PC-3 (cell line): ENCODE results near the gene CSH1. TPM values are rescaled to one million over a fixed set of nuclear protein-coding genes. Genes with fewer than 3 reads are reported as not detected.

Experiments used
- ATAC-seq: fragments of 200-7000 bp; cut with Tn5 transposase; 2 replicates; pipeline ENCODE4 v1.9.1; 2020; ENCODE audit warnings: mild to moderate bottlenecking, moderate library complexity
- BruUV-seq: library from RNA; stranded (reverse); fragments of 400-500 nt; replicated peaks from 2 replicates; lab custom pipeline; 2021; lab: Mats Ljungman, UMichigan
- CTCF ChIA-PET: fragments of 300-600 bp; sonication (Branson Sonifier 250); formaldehyde crosslinking; loops from one replicate; lab custom pipeline; 2022; ENCODE audit warnings: antibody characterized with exemption; lab: Charles Lee
- POLR2A ChIA-PET: fragments of 300-600 bp; sonication (Branson Sonifier 250); formaldehyde crosslinking; loops from one replicate; lab custom pipeline; 2022; ENCODE audit warnings: antibody characterized with exemption; ENCODE audit not compliant: unreplicated experiment; lab: Charles Lee
- DNase-seq: peaks from one replicate; pipeline ENCODE4 v3.0.0-alpha.2; 2015
- H2AFZ ChIP-seq: fragments of 300-600 bp; sonication (generic); 2 replicates; pipeline ENCODE4 v1.6.0; 2016; ENCODE audit warnings: antibody characterized with exemption, low read length
- H3F3A ChIP-seq: fragments of 300-600 bp; sonication (generic); one replicate; pipeline ENCODE4 v1.6.0; 2017; ENCODE audit warnings: antibody characterized with exemption, low read length, control low read depth, mild to moderate bottlenecking; ENCODE audit not compliant: unreplicated experiment
- H3K27ac ChIP-seq: fragments of 300-600 bp; sonication (generic); 2 replicates; pipeline ENCODE4 v1.5.1; 2016; ENCODE audit warnings: mild to moderate bottlenecking, low read length
- H3K27me3 ChIP-seq: fragments of 300-600 bp; sonication (generic); 2 replicates; pipeline ENCODE4 v1.6.1; 2016; ENCODE audit warnings: low read length, mixed read lengths
- H3K36me3 ChIP-seq: fragments of 300-600 bp; sonication (generic); 2 replicates; pipeline ENCODE4 v1.6.1; 2016; ENCODE audit warnings: low read depth, mixed run types, low read length, mixed read lengths
- H3K4me1 ChIP-seq: fragments of 300-600 bp; sonication (generic); 2 replicates; pipeline ENCODE4 v1.5.1; 2016; ENCODE audit warnings: low read length; ENCODE audit not compliant: insufficient read depth
- H3K4me2 ChIP-seq: fragments of 300-600 bp; sonication (generic); 2 replicates; pipeline ENCODE4 v1.6.0; 2016; ENCODE audit warnings: low read length
- H3K4me3 ChIP-seq: fragments of 300-600 bp; sonication (generic); 2 replicates; pipeline ENCODE4 v1.5.1; 2016; ENCODE audit warnings: mild to moderate bottlenecking, low read length, mixed read lengths
- H3K79me2 ChIP-seq: fragments of 300-600 bp; sonication (generic); 2 replicates; pipeline ENCODE4 v1.6.1; 2017; ENCODE audit warnings: low read length, mixed read lengths
- H3K9ac ChIP-seq: fragments of 300-600 bp; sonication (generic); 2 replicates; pipeline ENCODE4 v1.6.0; 2016; ENCODE audit warnings: mild to moderate bottlenecking, low read length
- H3K9me2 ChIP-seq: fragments of 300-600 bp; sonication (generic); replicated peaks from 2 replicates; pipeline ENCODE4 v1.6.1; 2016; ENCODE audit warnings: mixed run types, low read length, mixed read lengths
- H3K9me3 ChIP-seq: fragments of 300-600 bp; sonication (generic); 2 replicates; pipeline ENCODE4 v1.6.1; 2016; ENCODE audit warnings: low read length, mixed read lengths
- H4K20me1 ChIP-seq: fragments of 300-600 bp; sonication (generic); 2 replicates; pipeline ENCODE4 v1.6.1; 2016; ENCODE audit warnings: low read length, mixed read lengths
- CTCF ChIP-seq: fragments of 300-600 bp; sonication (generic); conservative IDR thresholded peaks from 2 replicates; pipeline ENCODE4 v1.5.1; 2017; ENCODE audit warnings: antibody characterized with exemption, low read depth, mild to moderate bottlenecking, low read length
- EZH2 ChIP-seq: fragments of 300-600 bp; sonication (generic); IDR thresholded peaks from one replicate; pipeline ENCODE4 v1.6.1; 2017; ENCODE audit warnings: antibody characterized with exemption, mild to moderate bottlenecking, low read length; ENCODE audit not compliant: unreplicated experiment
- EZH2phosphoT487 ChIP-seq: fragments of 300-600 bp; sonication (generic); IDR thresholded peaks from 2 replicates; pipeline ENCODE4 v1.6.1; 2018; ENCODE audit warnings: mild to moderate bottlenecking, antibody characterized with exemption, low read length, borderline replicate concordance
- intact Hi-C: fragments of 100-400 bp; cut with micrococcal nuclease; formaldehyde crosslinking; loops from 2 replicates; pipeline ENCODE4 v1.9.0; 2023
- total RNA-seq: library from RNA; depleted of rRNA; stranded (reverse); fragments of >200 nt; gene quantifications from 2 replicates; pipeline ENCODE4 v1.2.3, GENCODE V29; 2014

CSH1 gene
- total RNA-seq, 1 experiment from 2014 or later = not detected

DNA sequence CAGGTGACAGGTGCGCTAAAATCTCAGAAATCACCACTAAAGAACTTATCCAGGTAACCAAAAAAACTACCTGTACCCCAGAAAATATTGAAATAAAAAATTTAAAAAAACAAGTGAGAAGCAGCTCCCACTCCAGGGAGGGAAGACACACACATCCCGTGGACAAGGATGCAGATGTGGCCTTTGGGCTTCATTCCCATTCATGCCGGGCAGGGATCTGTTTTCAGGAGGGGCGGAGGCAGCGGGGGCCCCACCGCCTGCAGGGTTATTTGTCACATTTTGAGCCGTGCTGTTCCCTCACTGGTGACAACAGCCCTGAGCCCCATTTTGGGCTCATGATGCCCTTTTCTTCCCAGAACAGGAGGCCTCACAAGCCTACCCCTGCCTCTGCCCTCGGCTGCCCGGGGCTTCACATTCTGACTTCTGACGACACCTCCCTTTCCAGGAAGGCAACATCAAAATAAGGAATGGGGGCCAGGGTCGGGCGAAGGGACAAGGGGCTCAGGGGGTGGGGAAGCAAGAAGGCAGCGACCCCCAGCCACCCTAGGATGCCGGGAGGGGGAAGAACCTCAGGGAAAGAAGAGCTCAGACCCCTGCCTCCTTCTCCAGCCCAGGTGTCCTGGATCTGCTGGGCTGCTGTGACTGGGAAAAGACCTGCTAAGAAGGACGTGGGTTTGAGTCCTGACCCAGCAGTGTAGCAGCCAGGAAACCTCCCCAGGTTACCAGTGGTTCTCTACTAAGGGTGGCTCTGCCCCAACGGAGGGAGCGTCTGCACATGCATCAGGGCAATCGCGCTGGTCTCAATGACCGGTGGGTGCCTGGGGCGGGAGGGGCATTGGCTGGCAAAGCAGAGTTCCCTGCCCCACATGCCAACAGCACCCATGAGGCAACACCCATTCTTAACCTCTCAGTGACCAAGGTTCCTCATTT, 38.1 kb upstream of the CSH1 start:
- BruUV-seq = no TSS peak
- H4K20me1 ChIP-seq = no peaks in the 10 kb centered on the region
- no peak overlapping the region for H3K4me3 ChIP-seq
- no peak for DNase-seq
- no peaks in the 10 kb centered on the region for H3K4me1 ChIP-seq
- H3K9me2 ChIP-seq = no peaks in the 10 kb centered on the region
- no peaks in the 10 kb centered on the region for H3K9me3 ChIP-seq
- H3K4me2 ChIP-seq = no peak overlapping the region
- H3K27me3 ChIP-seq = no peaks in the 10 kb centered on the region
- H3K36me3 ChIP-seq = no peaks in the 10 kb centered on the region
- ATAC-seq = no peak
- intact Hi-C loops = no loop called here
- H3K27ac ChIP-seq = no peak overlapping the region
- no peaks in the 10 kb centered on the region for H3F3A ChIP-seq
- H3K9ac ChIP-seq = no peak overlapping the region
- ChIA-PET CTCF (interaction anchor here (1.1 kb wide), 1 partner anchor 58 kb away, joined by 5 read pairs; no protein-coding TSS in a partner anchor), POLR2A (no interaction called here)
- TF ChIP-seq EZH2phosphoT487 (no peak), EZH2 (no peak)
- no peak overlapping the region for H2AFZ ChIP-seq
- no peaks in the 10 kb centered on the region for H3K79me2 ChIP-seq

- ChIA-PET POLR2A (no interaction called here), CTCF (interaction anchor here (1.1 kb wide), 1 partner anchor 59 kb away, joined by 5 read pairs; no protein-coding TSS in a partner anchor)
- no peak for ATAC-seq
These were observed 37.2 kb upstream of the CSH1 start for GRCh38 chr17:63933598-63933997.

GRCh38 chr17:63932721-63933120, 36.3 kb upstream of the CSH1 start:
- no peak overlapping the region for H3K4me2 ChIP-seq
- no peak overlapping the region for H3K4me3 ChIP-seq
- H3F3A ChIP-seq = no peaks in the 10 kb centered on the region
- DNase-seq (no peak), ATAC-seq (no peak)
- POLR2A ChIA-PET = no interaction called here
- intact Hi-C loops = no loop called here
- H3K27me3 ChIP-seq = no peaks in the 10 kb centered on the region
- H3K9me2 ChIP-seq = no peaks in the 10 kb centered on the region
- no peaks in the 10 kb centered on the region for H3K36me3 ChIP-seq
- no peaks in the 10 kb centered on the region for H3K9me3 ChIP-seq
- CTCF ChIA-PET = no interaction called here
- H3K9ac ChIP-seq = no peak overlapping the region
- no peaks in the 10 kb centered on the region for H4K20me1 ChIP-seq
- TF ChIP-seq EZH2phosphoT487 = no peak
- no peaks in the 10 kb centered on the region for H3K4me1 ChIP-seq
- H2AFZ ChIP-seq = no peak overlapping the region
- no peaks in the 10 kb centered on the region for H3K79me2 ChIP-seq
- no peak overlapping the region for H3K27ac ChIP-seq
- BruUV-seq = no TSS peak

More at GRCh38 chr17:63933598-63933997, 37.2 kb upstream of the CSH1 start:
- Histone ChIP-seq H3K9me2 (no peaks in the 10 kb centered on the region), H3K9ac (no peak overlapping the region), H3K27me3 (no peaks in the 10 kb centered on the region), H3K4me2 (no peak overlapping the region), H3K4me3 (no peak overlapping the region), H4K20me1 (no peaks in the 10 kb centered on the region), H3K27ac (no peak overlapping the region), H3K79me2 (no peaks in the 10 kb centered on the region), H3K4me1 (no peaks in the 10 kb centered on the region), H3K36me3 (no peaks in the 10 kb centered on the region), H3F3A (no peaks in the 10 kb centered on the region), H2AFZ (no peak overlapping the region), H3K9me3 (no peaks in the 10 kb centered on the region)
- TF ChIP-seq EZH2 (no peak), CTCF (no peak), EZH2phosphoT487 (no peak)
- no peak for DNase-seq
- intact Hi-C loops = no loop called here
- BruUV-seq = no TSS peak
